ENCODE data around the gene FIBP.
"Not testable (repeated sequence)": the region's sequence is repeated elsewhere in the genome, so short reads cannot be mapped to it uniquely, and the experiment has no call there.

FIBP gene

DNA sequence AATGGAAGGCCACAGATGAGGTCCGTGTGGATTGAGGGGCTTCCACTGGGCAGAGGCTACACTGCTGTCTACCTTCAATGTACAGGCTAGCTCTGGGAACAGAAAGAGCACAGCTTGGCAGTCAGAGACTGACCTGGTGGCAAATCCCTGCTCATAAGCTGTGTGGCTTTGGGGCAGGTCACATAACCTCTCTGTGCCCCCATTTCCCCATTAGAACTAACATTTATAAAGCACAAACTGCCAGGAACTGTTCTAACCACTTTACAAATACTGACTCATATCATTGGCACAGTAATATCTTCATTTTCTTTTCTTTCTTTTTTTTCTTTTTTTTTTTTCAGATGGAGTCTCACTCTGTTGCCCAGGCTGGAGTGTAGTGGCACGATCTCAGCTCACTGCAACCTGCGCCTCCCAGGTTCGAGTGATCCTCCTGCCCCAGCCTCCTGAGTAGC lies 8.8 kb upstream of the FIBP start:
- no peak for TF ChIP-seq CTCF (IDR thresholded peaks at IDR 0.05; ENCODE audit: low read depth, low read length, missing control alignments)
- peak overlapping the region; percentile 71 for H3K4me3 ChIP-seq (replicated peaks; ENCODE audit: low read depth, low read length)
- DNase-seq (ENCODE audit: extremely low read depth, low read depth) = no peak

DNA sequence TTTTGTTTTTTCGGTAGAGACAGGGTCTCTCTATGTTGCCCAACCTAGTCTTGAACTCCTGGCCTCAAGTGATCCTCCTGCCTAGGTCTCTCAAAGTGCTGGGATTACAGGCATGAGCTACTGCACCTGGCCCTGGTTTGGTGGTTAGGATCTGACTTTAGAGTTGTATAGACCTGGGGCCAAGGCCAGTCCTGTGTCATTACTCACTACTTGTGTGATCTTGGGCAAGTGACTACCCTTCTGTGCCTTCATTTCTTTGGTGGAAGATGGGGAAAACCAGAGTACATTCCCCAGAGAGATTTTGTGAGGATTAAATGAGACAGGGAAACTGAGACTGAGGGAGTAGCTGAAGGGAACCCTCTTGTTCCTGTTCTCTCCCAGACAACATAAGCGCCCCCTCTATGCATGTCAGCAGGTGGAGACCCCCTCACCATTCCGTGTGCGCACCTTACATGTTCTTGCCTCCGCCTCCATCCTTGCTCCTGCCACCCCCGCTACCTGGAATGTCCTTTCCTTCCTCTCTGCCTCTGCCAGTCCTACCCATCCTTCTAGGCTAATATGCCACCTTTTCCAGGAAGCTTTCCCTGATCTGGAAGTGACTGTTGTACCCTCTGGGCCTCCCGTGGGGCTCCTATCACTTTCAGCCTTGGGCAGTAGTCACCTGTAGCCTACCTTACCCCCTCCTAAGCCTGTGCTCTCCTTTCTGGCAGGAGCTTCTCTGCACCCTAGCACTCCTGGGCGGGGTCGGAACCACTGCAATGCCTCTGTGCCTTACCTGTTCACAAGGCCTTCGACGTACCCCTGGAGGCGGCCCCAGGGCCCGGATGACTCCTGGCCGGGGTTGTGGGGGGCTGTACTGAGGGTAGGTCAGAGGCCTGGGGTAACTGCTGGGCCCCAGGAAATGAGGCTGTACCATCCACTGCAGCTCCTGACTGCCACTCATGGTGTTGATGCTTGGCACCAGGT lies 8.0 kb upstream of the FIBP start:
- H3K4me3 ChIP-seq (replicated peaks; ENCODE audit: low read depth, low read length) = peak overlapping the region; percentile 71
- no peak for DNase-seq (ENCODE audit: extremely low read depth, low read depth)
- no peak for TF ChIP-seq CTCF (IDR thresholded peaks at IDR 0.05; ENCODE audit: low read depth, low read length, missing control alignments)

DNA sequence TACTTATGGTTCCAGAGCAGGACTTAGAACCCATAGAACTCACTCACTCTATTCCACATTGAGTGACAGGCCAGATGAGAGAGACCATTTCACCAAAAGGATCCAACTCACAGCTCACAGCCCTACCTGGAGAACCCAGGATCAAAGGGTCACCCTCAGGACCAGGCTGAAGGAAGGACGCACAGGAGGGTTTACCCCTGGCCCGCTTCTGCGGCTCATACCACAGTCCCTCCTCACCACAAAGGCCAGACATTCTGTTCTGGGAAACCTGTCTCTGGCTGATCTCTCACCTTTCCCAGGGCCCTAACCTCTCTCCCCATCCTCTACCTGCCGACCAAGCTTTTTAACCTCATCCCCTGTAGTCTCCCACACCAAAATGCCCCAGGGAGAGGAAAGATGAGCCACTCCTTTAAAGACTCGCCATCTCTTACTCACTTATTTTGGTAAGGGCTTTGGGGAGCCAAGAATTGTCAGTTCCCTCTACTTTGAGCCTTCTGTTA lies 7.3 kb upstream of the FIBP start:
- no peak for TF ChIP-seq CTCF (IDR thresholded peaks at IDR 0.05; ENCODE audit: low read depth, low read length, missing control alignments)
- DNase-seq (ENCODE audit: extremely low read depth, low read depth) = no peak
- peak overlapping the region; percentile 71 for H3K4me3 ChIP-seq (replicated peaks; ENCODE audit: low read depth, low read length)

DNA sequence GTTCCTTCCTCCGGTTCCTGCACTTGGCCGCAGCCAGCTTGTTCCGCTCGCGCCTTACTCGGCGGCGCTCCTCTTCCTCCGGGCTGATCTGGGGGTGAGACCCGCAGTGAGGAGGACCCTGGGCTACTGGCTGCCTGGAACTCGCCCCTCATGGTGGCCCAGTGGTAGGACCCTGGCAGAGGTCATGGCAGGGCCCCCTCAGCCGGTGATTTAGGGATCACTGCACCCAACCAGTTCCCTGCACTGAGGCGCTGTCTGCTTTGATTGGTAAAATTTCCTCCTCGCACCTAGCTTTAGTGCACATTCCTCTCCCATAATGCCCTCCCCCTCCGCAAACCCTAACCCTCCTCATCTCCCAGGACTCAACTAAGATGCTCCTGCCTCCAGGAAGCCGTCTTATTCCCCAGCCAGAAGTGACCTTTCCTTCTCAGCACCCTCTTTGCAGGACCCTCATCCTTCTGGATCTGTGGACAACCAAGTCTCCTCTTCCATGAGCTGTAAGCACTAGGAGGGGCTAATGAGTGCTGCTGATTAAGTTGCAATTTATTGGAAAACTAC lies 5.8 kb upstream of the FIBP start:
- peak overlapping the region; percentile 21 for H3K4me3 ChIP-seq (replicated peaks; ENCODE audit: low read depth, low read length)
- DNase-seq (ENCODE audit: extremely low read depth, low read depth) = no peak
- TF ChIP-seq CTCF (IDR thresholded peaks at IDR 0.05; ENCODE audit: low read depth, low read length, missing control alignments) = no peak

GRCh38 chr11:65892661-65893317 lies 4.5 kb upstream of the FIBP start:
- no peak for TF ChIP-seq CTCF (IDR thresholded peaks at IDR 0.05; ENCODE audit: low read depth, low read length, missing control alignments)
- peak overlapping the region; percentile 57 for H3K4me3 ChIP-seq (replicated peaks; ENCODE audit: low read depth, low read length)

DNA sequence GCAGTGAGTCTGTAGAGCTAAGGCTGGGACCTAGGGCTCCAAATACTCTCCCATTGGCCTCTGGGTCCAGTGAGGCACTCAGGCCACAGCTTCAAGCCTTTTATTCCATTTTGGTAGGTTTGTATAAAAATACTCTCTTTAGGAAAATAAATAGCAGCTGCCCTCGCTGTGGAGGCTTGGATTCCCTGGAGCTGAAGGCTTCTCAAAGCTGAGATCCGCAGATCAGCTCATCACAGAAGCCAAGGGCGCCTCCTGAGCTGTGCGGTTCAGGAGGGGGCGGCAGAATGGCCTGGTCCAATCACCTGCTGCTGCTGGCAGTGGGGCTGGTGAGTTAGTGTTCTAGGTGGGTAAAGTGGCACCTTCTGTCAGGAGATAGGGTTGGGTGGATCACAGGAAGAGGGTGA lies 3.9 kb upstream of the FIBP start:
- H3K4me3 ChIP-seq (replicated peaks; ENCODE audit: low read depth, low read length) = peak overlapping the region; percentile 57
- not testable (repeated sequence) for DNase-seq (ENCODE audit: extremely low read depth, low read depth)

More at GRCh38 chr11:65892661-65893317, 4.5 kb upstream of the FIBP start:
- DNase-seq (ENCODE audit: extremely low read depth, low read depth) = no peak

Data from HFF-Myc (cell line).